WI38 (cell line): ENCODE results near the gene TMEM203.

Experiments
- H3K4me3 ChIP-seq: 2 replicates; pipeline ENCODE4 v1.5.1; 2011; ENCODE audit warnings: low read depth, mild to moderate bottlenecking, control low read depth, low read length
- TF ChIP-seq, protein P1 (sequence below): IDR thresholded peaks from 2 replicates; pipeline ENCODE4 v1.5.1; 2012; ENCODE audit warnings: low read depth, mild to moderate bottlenecking, control low read depth, low read length

The TMEM203 gene

DNA sequence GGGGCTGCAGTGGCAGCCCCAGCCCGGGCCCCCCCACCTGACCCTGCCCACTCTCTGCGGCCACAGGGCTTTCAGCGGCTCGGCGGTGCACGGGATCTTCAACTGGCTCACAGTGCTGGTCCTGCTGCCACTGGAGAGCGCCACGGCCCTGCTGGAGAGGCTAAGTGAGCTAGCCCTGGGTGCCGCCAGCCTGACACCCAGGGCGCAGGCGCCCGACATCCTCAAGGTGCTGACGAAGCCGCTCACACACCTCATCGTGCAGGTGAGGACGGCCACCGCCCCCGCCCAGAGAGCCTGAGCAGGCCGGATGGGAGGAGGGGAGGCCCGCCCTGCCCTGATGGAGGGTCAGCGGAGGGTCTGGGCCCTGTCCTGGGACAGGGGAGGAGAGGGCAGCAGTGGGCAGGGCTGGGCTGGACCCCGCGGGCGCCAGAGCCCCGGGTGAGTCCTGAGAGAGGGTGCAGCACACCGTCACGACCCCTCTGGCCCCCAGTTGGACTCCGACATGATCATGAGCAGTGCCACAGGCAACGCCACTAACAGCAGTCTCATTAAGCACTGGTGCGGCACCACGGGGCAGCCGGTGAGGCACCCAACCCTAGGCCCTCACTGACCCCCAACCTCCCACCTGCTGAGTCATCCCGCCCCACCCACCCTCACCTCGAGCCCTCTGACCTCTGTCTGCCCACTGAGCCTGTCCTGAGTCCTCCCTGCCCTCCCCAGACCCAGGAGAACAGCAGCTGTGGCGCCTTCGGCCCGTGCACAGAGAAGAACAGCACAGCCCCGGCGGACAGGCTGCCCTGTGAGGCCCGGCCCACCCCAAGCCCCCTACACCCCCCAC lies 27.9 kb upstream of the TMEM203 start:
- no peak overlapping the region for H3K4me3 ChIP-seq
- TF ChIP-seq, protein P1, sequence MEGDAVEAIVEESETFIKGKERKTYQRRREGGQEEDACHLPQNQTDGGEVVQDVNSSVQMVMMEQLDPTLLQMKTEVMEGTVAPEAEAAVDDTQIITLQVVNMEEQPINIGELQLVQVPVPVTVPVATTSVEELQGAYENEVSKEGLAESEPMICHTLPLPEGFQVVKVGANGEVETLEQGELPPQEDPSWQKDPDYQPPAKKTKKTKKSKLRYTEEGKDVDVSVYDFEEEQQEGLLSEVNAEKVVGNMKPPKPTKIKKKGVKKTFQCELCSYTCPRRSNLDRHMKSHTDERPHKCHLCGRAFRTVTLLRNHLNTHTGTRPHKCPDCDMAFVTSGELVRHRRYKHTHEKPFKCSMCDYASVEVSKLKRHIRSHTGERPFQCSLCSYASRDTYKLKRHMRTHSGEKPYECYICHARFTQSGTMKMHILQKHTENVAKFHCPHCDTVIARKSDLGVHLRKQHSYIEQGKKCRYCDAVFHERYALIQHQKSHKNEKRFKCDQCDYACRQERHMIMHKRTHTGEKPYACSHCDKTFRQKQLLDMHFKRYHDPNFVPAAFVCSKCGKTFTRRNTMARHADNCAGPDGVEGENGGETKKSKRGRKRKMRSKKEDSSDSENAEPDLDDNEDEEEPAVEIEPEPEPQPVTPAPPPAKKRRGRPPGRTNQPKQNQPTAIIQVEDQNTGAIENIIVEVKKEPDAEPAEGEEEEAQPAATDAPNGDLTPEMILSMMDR, result no peak

DNA sequence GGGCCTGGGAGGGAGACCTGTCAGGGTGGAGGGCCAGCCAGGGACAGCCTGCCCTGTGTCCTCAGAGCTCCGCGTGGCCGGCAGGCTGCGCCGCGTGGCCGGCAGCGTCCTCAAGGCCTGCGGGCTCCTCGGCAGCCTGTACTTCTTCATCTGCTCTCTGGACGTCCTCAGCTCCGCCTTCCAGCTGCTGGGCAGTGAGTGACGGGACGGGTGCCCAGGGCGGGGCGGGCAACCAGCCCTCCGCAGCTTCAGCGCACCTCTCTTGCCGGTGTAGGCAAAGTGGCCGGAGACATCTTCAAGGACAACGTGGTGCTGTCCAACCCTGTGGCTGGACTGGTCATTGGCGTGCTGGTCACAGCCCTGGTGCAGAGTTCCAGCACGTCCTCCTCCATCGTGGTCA lies 27.1 kb upstream of the TMEM203 start:
- no peak overlapping the region for H3K4me3 ChIP-seq
- TF ChIP-seq, protein P1, result no peak

DNA sequence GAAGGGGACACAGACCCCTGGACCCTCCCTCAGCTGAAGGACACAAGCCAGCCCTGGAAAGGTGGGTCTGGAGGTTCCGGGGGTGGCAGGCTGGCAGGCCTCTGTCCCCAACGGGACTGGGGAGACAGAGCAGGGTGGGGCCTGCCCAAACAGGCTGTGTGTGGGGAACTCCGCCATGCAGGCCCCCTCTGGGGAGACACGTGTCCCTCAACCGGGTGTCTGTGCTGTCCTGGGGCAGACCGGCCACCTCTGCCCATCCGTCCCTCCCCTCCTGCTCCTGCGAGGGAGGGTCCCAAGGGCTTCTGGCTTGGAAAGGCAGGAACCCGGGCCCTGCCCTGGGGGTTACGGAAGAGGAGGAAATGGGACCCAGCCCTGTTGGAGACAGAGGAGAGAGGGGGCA lies 26.7 kb upstream of the TMEM203 start:
- TF ChIP-seq, protein P1, result no peak
- H3K4me3 ChIP-seq, result no peak overlapping the region

DNA sequence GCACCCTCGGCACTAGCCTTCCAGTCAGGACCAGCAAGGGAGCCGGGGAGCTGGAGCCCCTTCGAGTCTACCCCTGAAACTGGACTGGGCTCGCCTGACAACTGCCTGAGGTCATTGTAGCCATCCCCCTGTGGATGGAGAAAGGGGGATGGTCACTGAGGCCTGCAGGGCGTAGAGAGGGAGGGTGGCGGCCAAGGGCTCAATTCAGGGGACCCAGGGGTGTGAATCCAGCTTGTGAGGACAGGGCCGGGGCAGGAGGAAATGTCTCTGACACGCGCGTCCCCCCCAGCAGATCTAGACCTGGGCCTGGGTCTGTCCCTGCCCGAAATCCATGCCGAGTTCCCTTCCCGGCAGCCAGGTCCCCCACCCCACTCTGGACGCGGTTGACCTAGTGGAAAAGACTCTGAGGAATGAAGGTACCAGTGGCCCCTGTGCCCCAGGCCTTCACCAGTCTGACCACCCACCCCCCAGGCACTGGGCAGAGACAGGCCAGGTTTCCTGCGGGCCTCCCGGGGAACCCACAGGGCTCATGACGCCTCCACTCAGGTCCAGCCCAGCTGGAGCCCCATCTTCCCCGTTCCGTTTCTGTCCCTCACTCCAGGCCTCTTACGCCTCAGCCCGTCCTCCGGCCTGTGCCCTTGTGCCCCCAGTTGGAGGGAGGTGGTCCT lies 26.1 kb upstream of the TMEM203 start:
- TF ChIP-seq, protein P1, result no peak
- no peak overlapping the region for H3K4me3 ChIP-seq

DNA sequence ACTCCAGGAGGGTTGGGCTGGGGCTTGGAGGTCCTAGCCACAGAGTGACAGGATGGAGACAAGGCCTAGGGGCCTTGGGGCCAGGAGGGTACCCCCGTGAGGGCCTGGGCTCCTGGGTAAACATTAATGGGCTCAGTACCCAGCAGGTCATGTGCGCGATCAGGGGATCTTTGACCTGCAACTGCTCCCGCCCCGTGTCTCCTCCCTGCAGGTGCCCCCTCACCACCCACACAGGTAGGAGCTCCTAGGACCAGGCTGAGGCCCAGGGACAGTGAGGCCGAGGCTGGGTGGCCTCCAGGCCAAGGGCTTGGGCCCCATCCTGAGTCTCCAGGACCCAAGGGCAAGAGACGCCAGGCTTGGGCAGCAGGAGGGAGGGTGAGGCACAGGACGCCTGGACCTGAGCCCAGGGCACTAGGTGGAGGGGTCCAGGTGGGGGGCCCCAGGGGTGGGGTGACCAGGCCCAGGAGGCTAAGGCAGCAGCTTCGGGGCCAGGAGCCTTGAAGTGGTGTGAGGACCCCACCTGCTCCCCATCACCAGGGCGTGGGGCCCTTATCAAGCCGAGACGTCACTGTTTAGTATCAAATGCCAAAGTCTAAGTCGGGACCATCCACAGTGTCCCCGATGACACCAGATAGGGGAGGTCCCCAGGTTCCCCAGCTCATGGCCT lies 25.4 kb upstream of the TMEM203 start, which contains the start of gene SLC34A3:
SLC34A3 (plus strand) TSS at position 197 of the 667 bp plus-strand sequence. CDS start 802 bp downstream, outside the sequence.
- TF ChIP-seq, protein P1, result no peak
- no peak within 1 kb of the TSS for H3K4me3 ChIP-seq

DNA sequence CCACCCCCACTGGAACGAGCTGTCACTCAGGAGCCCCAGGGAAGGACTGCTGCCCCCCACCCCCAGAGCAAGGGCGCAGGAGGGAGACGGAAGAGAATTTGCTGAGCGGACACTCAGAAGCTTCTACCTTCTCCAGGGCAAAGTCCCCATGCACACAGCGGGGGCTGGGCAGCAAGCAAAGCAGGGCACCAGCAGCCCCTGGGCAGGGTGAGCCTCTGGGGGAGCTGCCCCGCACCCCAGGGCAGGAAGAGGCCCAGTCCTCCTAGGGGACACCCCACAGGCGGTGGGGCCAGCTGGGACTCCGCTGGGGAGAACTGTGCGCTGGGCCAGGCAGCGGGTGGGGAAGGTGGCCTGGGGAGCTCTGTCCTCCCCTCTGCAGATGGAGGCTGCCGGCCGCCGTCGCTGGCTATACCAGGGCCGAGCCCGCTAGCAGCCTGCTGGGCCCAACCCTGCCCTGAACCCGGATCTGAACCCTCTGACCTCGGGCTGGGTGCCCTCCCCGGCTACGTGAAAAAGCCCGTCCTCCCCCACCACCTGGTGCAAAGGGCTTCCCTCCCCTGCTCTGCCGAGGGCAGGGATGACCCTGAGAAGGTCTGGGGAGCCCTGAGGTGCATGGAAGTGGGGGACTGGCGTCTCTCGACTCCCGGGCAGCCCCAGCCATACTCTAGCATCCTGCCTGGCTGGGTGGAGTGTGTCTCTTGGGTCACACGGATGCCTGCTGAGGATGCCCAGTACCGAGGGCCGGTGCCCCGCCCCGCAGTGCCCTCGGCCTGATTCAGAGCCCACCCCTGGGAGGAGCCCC lies 24.7 kb upstream of the TMEM203 start:
- no peak overlapping the region for H3K4me3 ChIP-seq
- TF ChIP-seq, protein P1, result no peak
